ENCODE results near the gene CDC42EP3. TPM values are rescaled to one million over a fixed set of nuclear protein-coding genes. Genes with fewer than 3 reads are reported as not detected.

Gene CDC42EP3
- total RNA-seq, 1 donor, result 79.9 TPM

DNA sequence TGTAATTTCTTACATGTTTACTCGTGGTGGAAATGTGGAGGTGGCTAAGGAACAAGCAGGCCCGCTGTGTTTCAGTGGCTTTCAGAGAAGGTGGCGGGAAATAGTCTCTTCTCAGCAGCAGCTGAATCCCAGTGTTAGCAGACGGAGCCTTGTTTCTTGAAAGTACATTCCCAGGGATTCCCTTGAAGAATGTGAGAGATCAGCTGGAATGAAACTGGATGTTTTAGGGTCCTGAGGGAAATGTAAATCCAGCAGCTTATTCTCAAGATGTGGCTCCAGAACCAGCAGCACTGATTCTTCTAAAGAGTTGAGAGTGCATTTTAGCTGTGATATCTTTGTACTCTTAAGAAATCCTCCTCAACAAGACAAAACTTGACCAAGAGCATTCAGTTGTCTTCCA, 59.1 kb downstream of the CDC42EP3 start:
- Histone ChIP-seq H3K4me1 (ENCODE audit: insufficient read depth, low read length) (peaks cover 41% of the 10 kb centered on the region), H3K27me3 (ENCODE audit: insufficient read depth, low read length) (no peaks in the 10 kb centered on the region), H3K4me3 (ENCODE audit: low read length) (no peak overlapping the region), H3K9me3 (ENCODE audit: low read depth, low read length) (no peaks in the 10 kb centered on the region)

DNA sequence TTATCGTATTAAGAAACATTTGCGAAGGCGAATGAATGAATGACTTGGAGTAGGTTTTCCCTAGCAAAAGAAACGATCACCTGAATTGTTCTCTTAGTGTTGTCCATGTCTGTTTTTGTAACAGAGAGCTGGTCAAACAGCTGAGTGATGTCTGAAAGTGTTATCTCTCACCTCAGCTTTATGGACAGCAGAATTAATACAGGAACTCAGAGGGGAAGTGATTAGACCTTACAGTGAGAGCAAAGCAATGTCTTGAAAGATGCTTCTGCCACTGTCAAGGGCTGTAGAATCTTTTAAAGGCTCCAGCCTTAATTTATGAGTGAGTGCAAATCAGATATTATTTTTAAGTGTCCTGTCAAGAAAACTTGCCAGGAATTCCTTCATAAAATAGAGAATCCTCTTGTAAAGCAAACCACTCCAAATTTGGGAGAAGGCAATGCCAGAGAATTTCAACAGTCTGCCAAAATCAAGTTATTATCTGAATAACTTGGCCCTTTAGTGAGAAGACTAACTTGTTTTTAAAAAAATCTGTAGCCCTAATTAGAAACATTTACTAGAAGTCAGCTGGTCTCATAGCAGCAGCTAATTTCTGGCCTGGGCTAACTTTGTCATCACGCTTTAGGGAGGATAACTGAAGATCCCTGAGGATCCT, 60.7 kb downstream of the CDC42EP3 start:
- Histone ChIP-seq H3K4me3 (ENCODE audit: low read length) (no peak overlapping the region), H3K4me1 (ENCODE audit: insufficient read depth, low read length) (peaks cover 28% of the 10 kb centered on the region), H3K27me3 (ENCODE audit: insufficient read depth, low read length) (no peaks in the 10 kb centered on the region), H3K9me3 (ENCODE audit: low read depth, low read length) (no peaks in the 10 kb centered on the region)

DNA sequence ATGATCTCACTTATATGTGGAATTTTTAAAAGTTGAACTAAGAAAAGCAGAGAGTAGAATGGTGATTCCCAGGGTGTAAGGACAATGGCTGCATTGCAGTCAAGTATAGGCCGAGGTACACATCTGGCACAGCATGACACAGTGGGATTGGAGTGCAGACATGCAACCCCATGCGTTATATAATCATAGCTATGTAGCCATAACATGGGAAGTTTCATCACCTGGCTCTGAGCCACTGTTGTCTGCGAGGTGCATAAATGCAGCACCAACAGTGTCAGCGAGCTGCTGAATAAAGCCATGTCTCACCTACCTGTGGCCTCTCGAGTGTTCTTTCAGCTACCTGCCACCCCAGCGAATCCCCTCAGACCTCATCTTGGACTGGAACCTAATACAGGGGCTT, 61.7 kb downstream of the CDC42EP3 start:
- Histone ChIP-seq H3K9me3 (ENCODE audit: low read depth, low read length) (no peaks in the 10 kb centered on the region), H3K27me3 (ENCODE audit: insufficient read depth, low read length) (no peaks in the 10 kb centered on the region), H3K4me1 (ENCODE audit: insufficient read depth, low read length) (peaks cover 19% of the 10 kb centered on the region), H3K4me3 (ENCODE audit: low read length) (no peak overlapping the region)

DNA sequence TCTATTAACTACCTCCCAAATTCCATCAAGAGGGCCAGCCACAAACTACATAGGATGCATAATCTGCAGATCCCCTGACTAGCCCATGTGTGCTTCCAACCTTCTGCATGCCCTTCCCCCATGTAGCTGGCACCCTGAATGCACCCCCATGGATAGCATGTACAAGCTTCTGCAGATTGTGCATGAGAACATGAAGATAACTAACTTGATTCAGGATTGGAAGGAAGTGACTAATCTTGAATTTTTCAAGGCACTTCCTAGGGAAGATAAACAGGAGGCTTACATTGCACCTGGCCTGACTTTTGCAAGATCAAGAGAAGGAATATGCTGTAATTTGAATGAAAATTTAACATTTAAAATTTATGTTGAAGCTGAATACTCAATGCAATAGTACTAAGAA, 66.7 kb downstream of the CDC42EP3 start:
- no peaks in the 10 kb centered on the region for H3K27me3 ChIP-seq (ENCODE audit: insufficient read depth, low read length)
- peaks cover 33% of the 10 kb centered on the region for H3K4me1 ChIP-seq (ENCODE audit: insufficient read depth, low read length)
- H3K4me3 ChIP-seq (ENCODE audit: low read length), result no peak overlapping the region
- H3K9me3 ChIP-seq (ENCODE audit: low read depth, low read length), result no peaks in the 10 kb centered on the region

DNA sequence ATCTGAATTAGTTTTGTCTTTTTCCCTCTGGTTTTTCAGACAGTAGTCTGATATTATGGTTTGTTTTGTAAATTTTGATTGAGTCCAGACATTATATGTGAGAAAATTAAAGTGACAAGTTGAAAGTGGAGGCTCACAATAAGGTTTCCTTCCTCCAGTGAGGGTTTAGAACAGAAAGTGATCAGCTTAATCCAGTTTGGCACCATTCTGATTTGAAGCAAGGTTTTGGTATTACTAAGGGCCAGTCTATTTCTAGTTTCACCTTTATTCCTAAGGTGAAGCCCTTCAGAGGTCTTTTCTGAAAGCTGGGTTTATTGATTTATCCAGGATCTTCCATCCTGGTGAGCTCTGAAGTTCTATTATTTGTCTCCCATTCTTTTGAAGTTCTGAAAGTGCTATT, 68.7 kb downstream of the CDC42EP3 start:
- H3K9me3 ChIP-seq (ENCODE audit: low read depth, low read length), result no peaks in the 10 kb centered on the region
- peaks cover 40% of the 10 kb centered on the region for H3K4me1 ChIP-seq (ENCODE audit: insufficient read depth, low read length)
- no peaks in the 10 kb centered on the region for H3K27me3 ChIP-seq (ENCODE audit: insufficient read depth, low read length)
- no peak overlapping the region for H3K4me3 ChIP-seq (ENCODE audit: low read length)

DNA sequence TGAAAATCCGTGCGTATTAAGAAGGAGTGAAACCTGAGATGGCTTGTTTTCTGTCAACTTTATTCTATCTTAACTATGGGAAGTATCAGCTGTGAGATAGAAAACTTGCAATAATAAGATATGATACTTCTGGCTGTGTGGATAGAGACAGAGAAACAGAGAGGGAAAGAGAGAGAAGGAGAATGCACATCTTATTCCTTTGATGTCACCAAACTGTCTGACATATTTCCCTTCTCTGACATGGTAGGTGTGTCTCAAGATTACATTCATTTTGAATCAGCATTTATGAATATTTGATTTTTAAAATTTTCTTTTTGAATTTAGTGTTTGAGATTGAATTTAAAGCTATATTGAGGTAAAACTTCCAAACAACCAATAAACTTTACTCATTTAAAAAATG, 69.4 kb downstream of the CDC42EP3 start:
- Histone ChIP-seq H3K27me3 (ENCODE audit: insufficient read depth, low read length) (no peaks in the 10 kb centered on the region), H3K9me3 (ENCODE audit: low read depth, low read length) (no peaks in the 10 kb centered on the region), H3K4me1 (ENCODE audit: insufficient read depth, low read length) (peaks cover 40% of the 10 kb centered on the region), H3K4me3 (ENCODE audit: low read length) (no peak overlapping the region)

DNA sequence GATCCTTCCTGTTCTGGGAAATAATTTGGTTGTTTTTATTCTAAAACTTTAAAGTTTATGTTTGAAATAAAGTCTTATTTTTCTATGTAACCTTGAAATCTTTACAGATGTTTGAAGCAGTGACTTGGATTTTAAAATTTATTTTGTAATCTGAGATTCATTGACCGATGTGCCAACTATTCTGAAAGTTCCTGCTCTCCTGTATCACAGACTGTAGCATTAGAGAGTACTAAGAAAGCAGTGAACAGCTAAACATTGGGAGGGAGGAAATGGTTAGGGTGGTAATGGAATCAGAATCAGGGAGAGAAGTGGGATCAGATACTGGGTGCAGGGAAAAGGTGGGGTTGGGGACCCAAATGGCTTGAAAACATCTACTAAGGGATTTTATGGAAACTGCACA, 69.9 kb downstream of the CDC42EP3 start:
- Histone ChIP-seq H3K27me3 (ENCODE audit: insufficient read depth, low read length) (no peaks in the 10 kb centered on the region), H3K9me3 (ENCODE audit: low read depth, low read length) (no peaks in the 10 kb centered on the region), H3K4me1 (ENCODE audit: insufficient read depth, low read length) (peaks cover 40% of the 10 kb centered on the region), H3K4me3 (ENCODE audit: low read length) (no peak overlapping the region)

DNA sequence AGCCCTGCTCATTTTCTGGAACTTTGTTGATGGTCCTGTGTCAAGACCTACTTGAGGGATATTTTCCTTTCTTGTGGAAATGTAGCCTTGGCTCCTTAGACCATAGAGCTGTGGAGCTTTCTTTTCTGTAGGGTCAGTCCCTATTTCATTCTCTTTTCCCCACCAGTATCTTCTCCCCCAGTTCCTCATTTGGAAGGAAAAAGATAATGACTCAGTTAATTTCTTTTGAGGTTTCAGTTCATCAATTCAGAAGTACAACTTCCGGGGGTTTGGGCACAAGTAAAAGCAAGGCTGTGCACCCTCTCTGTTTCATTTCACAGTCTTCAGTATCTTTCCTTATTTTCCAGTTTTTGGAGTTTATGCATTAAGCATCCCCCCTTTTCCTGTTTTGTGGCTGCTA, 70.7 kb downstream of the CDC42EP3 start:
- peaks cover 37% of the 10 kb centered on the region for H3K4me1 ChIP-seq (ENCODE audit: insufficient read depth, low read length)
- H3K9me3 ChIP-seq (ENCODE audit: low read depth, low read length), result no peaks in the 10 kb centered on the region
- H3K27me3 ChIP-seq (ENCODE audit: insufficient read depth, low read length), result no peaks in the 10 kb centered on the region
- peak overlapping the region; percentile 27 for H3K4me3 ChIP-seq (ENCODE audit: low read length)

DNA sequence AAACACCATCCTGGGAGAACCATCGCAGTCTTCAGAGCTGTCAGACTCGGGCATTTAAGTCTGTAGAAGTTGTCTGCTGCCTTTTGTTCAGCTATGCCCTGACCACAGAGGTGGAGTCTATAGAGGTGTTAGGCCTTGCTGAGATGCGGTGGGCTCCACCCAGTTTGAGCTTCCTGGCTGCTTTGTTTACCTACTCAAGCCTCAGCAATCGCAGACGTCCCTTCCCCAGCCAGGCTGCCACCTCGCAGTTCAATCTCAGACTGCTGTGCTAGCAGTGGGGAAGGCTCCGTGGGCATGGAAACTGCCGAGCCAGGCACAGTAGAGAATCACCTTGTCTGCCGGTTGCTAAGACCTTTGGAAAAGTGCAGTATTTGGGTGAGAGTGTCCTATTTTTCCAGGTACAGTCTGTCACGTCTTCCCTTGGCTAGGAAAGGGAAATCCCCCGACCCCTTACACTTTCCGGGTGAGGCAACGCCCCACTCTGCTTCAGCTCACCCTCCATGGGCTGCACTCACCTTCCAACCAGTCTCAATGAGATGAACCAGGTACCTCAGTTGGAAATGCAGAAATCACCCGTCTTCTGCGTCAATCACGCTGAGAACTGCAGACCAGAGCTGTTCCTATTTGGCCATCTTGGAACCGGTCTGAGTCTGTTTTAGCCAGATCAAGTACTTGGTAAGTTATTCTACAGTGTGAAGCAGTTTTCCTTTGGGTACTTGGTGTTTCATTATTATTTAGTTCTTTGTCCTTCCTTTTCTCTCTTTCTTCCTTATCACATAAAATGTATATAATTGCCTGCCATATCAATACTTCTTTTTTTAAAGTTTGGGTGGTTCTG, 71.5 kb downstream of the CDC42EP3 start:
- no peaks in the 10 kb centered on the region for H3K9me3 ChIP-seq (ENCODE audit: low read depth, low read length)
- H3K27me3 ChIP-seq (ENCODE audit: insufficient read depth, low read length), result no peaks in the 10 kb centered on the region
- peak overlapping the region; percentile 27 for H3K4me3 ChIP-seq (ENCODE audit: low read length)
- H3K4me1 ChIP-seq (ENCODE audit: insufficient read depth, low read length), result peaks cover 37% of the 10 kb centered on the region

DNA sequence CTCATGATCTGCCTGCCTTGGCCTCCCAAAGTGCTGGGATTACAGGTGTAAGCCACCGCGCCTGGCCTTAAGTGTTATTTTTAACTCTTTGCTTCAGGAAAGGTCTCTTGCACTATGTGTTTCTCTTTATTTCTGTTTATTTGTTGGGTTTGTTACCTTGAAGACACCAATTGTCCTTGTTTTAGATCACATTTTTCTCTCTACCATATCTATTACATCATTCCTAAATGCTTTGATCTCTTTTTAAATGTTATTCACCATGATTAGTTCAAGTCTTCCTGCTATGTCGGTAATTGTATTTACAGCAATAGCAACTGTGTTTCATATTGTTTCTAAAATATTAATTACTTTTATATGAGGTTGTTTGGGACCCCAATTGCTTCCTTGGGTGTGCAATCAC, 77.7 kb downstream of the CDC42EP3 start:
- no peaks in the 10 kb centered on the region for H3K27me3 ChIP-seq (ENCODE audit: insufficient read depth, low read length)
- H3K9me3 ChIP-seq (ENCODE audit: low read depth, low read length), result no peaks in the 10 kb centered on the region
- H3K4me1 ChIP-seq (ENCODE audit: insufficient read depth, low read length), result peaks cover 13% of the 10 kb centered on the region
- no peak overlapping the region for H3K4me3 ChIP-seq (ENCODE audit: low read length)

DNA sequence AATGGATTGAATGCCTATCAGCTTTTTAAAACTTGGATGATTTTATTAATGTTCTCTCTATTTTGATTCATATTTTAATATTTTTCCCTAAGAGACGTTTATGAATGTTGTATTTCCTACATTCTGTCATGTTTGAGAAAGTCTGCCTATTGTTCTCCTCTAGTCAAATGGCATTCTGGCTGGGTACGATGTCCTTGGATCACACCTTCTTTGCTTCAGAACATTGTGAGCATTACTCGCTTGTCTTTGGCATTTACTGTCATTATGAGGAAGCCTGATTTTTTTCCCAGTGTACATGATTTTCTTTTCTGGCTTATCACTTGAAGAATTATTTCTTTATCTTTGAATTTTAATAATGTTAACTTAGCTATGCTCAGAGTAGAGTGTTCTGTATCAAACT, 78.4 kb downstream of the CDC42EP3 start:
- Histone ChIP-seq H3K4me1 (ENCODE audit: insufficient read depth, low read length) (peaks cover 13% of the 10 kb centered on the region), H3K9me3 (ENCODE audit: low read depth, low read length) (no peaks in the 10 kb centered on the region), H3K27me3 (ENCODE audit: insufficient read depth, low read length) (no peaks in the 10 kb centered on the region), H3K4me3 (ENCODE audit: low read length) (no peak overlapping the region)

Data from mononuclear cell (primary cell).